ENCODE data around the gene FRAS1.

FRAS1 gene

DNA sequence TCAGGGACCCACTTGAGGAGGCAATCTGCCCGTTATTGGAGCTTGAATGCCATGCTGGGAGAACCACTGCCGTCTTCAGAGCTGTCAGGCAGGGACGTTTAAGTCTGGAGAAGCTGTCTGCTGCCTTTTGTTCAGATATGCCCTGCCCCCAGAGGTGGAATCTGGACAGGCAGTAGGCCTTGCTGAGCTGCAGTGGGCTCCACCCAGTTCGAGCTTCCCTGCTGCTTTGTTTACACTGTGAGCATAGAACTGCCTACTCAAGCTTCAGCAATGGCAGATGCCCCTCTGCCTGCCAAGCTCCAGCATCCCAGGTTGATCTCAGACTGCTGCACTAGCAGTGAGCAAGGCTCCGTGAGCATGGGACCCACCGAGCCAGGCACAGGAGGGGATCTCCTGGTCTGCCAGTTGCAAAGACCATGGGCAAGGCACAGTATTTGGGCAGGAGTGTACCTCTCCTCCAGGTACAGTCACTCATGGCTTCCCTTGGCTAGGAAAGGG, 68.8 kb downstream of the FRAS1 start:
- peak; percentile 64 for DNase-seq

DNA sequence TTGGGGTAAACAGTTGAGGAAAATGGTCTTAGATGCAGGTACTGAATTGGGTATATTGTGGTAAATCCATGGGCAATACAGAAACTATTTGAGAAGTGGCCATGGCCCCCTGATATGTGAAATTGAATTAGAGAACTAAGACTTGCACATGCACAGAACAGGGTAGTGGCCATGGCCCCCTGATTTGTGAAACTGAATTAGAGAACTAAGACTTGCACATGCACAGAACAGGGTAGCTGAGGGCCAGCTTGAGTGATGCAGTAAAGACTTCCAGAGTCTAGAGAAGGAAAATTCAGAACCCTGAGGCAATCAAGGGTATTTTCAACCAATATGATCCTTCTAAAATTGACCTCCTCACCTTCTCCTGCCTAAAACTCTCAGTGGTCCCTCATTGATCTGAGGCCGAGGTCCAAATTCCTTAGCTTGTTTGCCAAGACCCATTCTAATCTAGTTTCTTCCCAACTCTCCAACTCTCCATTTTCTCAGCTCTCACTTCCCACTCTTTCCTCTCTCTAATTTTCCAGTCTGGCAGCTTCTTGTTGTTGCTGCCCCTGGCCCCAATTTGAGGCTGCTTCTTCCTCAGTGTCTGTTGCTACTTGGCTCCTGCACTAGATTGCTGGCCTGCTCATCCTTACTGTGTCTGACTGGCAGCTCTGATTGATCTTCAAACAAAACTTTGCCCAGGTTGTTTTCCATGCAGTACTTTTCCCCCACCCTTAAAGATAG, 72.4 kb downstream of the FRAS1 start:
- DNase-seq, result no peak

DNA sequence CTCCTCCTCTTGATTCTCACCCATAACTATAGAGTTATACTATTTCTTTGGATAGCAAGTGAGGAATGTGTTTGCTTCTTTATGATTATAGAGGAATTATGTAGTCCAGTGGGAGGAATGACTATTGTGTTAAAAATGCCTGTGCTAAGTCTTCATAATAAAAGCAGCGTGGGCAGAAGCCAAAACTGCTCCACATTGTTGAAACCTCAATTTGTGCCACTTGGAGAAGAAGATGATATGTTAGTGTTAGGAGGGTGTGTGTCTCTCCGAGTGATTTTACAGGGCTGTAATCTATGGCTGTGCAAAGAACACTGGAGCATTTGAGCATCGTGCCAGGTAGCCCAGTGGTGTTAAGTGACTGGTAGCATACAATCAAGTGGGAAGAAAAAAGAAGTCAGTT, 74.3 kb downstream of the FRAS1 start:
- DNase-seq, result no peak

DNA sequence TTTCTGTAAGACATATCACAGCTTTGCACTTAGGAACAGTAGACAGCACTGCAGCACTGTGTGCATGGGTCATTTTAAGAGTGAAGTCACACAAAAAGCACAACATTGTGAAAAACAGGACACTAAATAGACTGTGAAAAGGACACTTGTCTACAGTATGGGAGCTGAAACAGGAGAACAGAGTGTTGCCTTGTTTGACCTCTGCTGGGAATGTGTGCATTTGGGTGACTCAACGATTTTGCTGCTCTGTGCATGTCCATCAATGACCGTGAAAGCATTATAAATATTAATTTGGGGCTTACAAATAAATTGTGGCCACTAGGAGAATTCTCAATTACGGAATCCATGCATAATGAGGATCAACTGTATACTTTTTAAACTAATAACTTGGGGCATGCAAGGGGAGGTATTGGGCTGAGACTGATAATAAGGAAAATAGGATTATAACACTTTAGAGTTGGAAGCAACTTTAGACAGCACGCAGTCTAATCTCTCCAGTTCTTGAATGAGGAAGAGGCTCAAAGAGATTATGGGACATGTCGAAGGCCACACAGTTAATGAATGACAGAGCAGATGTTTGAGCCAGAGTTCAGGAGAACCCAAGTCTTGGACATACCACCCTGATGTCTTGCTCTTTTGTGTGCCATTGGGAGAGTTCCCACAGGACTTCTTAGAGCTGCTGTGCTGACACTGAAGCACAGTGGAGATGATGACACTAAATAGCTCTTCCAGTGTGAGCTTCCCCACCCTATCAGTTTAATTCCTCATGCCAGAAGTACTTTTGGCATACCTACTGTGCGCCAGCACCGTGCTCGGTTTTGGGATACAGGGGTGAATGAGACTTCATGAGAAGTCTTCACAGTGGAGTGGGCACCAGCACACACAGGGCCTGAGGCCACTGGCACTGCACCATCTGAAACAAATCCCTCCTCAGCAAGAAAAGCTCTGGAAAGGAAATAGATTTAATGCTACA, 79.3 kb downstream of the FRAS1 start:
- DNase-seq, result no peak

DNA sequence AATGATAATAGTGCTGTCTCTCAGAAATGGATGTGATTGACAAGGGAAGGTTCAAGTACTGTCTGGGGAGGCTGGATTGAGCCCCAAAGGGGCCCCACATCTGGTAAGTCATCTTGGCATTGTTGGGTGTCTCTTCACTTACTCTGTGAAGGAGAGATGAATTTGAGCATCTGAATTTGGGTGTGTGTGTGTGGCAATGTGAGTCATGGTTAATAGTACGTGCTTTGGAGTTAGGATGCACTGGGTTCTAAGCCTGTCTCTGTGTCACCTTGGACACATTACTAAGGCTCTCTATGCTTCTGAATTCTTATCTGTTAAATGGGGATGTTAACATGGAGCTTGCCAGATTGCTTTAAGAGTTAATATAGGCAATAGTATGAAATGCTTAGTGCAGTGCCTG, 80.4 kb downstream of the FRAS1 start:
- no peak for DNase-seq

DNA sequence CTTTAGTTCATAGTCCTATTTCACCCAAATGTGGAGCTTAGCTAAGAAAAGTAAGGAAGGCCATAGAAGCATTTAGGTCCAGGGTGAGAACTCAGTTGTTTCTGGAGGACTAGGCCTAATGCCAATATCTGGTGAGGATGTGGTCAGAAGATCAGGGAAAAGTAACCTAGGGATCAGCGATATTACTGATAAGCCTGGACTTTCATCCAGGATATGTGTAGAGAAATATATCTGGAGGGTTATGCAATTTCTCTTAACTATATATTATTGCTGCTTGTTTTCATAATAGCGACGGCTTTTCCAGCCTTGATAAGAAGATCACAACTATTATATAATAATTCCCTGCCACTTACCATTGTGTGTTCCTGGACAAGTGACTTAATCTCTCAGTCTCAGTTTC, 81.1 kb downstream of the FRAS1 start:
- DNase-seq, result no peak

DNA sequence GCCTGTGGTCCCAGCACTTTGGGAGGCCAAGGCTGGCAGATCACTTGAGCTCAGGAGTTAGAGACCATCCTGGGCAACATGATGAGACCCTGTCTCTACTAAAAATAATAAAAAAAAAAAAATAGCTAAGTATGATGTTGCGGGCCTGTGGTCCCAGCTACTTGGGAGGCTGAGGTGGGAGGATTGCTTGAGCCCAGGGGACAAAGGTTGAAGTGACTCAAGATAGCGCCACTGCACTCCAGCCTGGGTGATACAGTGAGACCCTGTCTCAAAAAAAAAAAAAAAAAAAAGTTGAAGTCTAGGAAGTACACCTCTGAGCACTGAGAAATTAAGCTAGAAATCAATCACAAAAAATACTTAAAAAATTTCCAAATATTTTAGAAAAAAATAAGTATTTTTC, 86.5 kb downstream of the FRAS1 start:
- DNase-seq, result no peak

DNA sequence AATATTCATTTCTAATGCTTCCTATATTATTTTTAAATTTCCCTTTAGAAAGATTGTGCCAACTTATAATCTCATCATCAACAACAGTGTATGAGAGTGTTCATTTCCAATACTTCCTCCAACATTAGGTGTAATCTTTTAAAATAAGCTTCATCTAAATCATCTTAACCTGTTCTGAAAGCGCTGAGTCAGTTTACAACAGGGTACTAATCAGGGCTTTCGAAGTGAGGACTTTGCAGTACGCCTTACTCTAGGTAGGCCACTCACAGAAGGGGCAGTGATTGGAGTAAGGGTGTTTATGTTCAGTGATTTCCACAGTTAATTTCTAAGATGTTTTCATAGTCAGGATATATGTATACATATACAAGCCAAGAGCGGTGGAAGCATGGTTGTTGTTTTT, 87.9 kb downstream of the FRAS1 start:
- DNase-seq, result no peak

DNA sequence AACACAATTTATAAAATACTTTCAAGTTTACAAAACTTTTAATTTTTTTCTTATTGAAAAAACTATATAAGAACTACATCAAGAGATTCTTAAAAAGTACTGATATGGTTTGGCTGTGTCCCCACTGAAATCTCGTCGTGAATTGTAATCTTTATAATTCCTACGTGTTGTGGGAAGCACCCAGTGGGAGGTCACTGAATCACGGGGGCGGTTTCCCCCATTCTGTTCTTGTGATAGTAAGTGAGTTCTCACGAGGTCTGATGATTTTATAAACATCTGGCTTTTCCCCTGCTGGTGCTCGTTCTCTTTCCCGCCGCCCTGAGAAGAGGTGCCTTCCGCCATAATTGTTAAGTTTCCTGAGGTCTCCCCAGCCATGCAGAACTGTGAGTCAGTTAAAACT, 88.5 kb downstream of the FRAS1 start:
- DNase-seq, result no peak

DNA sequence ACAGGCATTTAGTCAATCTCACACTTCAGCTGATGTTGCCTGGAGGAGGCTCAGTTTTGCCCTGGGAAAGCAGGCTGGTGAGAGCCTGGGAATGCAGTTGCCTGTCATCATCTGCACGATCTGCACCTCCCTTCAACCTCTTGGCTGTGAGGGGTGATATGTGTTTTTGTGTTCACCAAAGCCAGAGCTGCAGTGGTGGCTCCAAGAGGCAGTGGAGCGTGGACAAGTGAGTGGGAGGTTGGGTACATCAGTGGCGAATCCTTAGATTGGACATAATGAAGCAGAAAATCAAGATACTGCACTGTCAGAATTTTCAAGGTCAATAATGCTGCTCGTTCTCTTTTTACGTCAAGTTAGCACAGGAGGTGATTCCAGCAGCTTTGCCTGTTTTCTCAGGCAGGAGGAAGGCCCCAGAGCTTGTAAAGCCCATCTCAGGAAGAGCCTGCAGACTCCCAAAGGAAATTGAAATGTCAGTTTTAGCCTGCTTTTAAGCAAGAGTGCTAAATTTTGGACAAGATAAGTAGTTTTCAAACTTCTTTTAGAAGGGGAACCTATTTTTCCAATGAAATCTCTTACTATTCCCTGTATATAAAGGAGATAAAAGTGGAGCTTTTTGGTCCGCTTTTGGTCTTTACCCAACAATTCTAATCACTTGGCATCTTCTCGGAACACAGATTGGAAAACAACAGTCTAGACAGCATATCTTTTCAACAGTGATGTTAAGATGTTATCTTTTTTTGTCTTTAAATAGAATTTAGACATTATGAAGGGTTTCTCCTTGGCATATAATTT, 92.8 kb downstream of the FRAS1 start:
- no peak for DNase-seq

DNA sequence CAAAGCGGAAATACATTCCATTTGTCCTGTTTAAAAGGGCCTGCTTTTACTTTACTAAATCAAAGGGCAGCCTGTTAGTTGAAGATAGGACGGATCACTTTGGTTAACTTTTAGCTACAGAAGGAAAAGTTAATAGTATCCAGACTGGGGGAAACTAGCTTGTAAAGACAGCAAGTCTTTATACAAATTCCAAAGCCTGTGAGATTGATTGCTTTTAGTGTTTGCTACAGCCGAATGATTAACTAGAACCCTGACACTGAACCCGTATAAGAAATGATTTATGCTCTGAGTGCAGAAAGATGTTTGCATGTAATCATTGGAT, 93.4 kb downstream of the FRAS1 start:
- DNase-seq, result no peak

DNA sequence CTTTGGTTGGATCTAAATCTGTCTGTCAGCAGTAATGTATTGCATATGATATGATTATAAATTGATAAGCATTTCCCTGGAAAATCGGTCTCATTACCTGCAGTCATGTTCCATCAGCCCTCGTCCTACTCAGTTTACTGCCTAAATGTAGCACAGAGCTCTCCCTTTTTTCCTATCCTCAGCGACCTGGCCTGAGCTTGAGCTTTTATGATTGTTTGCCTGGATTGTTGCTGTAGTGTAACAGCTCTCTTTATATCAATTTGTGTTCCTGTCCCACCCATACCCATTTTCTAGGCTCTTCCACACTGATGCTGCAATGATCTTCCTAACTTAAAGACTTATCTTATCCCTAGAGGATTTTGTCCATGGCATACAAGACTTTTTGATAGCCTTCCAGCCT, 95.7 kb downstream of the FRAS1 start:
- no peak for DNase-seq

DNA sequence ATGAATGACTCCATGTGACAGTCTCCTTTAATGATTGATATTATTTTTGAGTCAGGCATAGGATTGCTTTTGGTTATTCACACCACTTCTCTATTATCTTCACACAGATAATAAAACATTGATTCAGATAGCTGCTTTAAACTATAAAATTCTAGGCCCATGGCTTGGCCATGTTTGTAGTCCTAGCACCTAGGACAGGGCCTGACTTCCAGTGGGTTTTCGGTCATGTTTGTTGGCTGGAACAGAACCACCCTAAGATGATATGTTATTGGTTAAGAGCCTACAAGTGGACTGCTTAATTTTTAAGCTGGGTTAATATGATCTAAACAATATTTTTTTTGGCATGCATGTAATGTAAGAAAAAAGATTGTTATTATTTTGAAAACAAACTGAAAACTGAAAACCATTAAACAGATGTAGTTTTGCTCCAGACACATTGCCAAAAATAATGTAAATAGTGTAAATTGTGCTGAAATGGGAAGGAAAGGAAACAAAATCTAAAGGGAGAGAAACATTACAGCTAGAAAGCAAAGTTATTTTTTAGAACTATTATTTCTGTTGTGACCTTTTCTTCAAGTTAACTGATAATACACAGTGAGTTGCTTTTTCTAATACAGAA, 98.0 kb downstream of the FRAS1 start:
- DNase-seq, result no peak

DNA sequence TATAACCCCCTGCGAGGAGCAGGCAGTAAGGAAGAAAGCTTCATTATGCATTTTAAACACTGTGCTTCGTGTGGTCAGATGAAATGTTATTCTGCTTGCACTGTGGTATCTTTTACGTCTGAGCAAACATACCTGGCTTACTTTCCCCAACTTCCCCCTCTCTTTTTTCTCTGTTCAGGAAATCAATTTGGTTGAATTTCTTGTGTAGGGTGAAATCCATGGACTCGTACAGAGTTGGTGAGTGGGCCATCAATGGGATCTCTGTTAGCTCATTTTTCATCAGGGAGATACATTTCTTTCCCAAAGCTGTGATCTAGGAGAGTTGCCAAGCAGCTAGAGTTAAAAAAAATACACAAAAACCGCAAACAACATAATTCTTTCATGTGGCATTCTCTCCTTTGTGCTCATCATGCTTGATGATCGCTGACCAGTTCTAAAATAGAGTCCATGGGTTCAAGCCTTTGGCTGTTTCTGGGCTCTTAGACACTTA, 98.5 kb downstream of the FRAS1 start:
- DNase-seq, result peak; percentile 18

DNA sequence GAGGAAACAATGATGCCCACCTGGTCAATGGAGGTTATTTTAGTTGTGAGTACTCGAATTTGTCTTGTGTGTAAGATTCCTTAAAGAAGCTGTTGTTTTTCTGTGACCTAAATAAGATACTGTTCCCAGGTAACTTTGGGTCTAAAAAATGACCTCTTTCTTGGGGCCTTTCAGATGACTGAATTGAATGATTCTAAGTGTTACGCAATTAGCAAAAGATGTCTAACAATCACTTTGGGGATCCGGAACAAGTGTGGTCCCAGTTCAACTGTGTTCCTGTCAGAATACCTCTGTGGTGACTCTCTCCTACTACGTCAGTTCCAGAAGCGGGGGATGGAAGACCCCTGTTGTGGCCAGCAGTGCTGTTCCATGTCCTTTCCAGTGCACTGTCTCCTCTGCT, 99.4 kb downstream of the FRAS1 start:
- no peak for DNase-seq

DNA sequence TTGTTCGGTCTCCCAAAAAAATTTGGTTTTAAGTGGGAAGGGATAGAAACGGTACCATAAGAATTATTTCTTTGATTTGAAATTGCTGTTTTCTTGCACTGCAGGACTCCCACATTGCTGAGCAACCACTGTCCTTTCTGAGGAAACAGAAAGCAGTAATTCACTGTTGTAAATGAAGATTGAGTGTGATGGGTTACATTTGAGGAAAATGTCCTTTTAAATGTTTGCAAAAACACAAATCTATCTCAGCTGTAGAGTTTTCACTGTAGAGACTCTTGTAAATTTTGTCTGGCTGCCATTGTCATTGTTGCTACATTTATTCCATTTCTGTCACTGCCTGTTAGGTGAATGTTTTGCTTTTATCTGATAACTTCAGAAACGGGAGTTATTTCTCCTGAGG, 105.2 kb downstream of the FRAS1 start:
- no peak for DNase-seq

DNA sequence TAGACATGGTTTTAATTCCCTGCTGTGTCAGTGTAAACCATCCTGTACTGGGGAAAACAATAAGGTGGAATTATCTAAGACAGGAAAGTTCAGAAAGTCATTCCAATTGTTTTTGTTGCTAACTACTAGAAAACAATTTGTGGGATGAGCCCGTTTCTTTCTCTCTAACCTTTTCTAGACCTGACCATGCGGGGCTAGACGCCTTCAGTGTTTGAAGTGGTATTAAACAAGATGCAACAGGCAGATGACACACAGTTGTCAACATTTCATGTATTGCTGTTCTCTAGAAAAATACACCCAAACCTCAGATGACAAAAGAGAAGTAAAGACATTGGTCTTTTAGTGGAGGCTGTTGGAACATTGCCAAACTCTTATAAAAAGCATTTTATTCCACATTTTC, 105.7 kb downstream of the FRAS1 start:
- no peak for DNase-seq

DNA sequence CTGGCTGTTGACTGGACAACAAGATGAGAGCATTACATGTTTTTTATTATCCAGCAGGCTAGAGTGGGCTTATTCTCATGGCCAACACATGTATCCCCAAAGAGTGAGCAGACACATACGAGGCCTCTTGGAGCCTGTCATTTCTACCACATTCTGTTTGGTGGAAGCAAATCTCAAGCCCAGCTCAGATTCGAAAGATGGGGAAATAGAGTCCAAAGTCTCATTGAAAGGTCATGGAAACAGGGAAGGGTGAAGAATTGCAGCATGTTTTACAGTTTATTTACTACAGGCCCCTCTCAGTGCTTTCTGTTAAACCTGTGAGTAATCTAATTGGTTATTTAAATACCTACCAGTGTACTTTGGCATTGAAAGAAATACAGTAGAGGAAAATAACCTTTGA, 108.6 kb downstream of the FRAS1 start:
- DNase-seq, result no peak

DNA sequence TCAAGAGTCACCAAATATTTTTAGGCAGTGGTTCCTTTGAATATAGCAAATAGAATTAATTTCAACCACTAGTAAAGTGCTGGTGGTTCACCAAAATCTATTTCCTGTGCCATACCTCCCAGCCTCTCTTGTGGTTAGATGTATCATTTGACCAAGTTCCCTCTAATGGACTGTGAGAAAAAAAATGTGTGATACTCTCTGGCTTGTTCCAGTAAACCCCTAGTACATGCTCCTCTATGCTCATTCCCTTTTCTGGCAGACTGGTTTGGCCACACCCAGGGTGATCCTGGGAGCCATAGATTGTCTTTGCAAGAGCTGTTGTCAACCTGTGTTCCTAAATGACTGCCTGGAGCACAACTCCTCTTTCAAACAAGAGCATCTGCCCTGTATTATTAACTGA, 109.5 kb downstream of the FRAS1 start:
- DNase-seq, result no peak

DNA sequence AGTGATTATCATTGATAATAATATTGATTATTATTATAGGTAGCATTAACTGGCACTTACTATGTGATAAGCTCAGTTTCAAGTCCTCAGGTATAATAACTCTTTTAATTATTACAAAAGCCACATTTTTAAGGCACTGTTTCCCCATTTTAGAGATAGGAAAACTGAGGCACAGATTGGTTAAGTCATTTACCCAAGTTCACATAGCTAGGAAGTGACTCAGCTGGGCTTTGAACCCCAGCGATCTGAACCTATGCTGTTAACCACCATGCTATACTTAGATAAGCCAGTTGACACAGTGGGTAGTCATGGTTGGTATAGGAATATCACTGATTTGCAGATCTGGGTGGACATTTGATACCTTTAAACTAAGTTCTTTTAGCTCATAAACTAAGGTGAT, 110.4 kb downstream of the FRAS1 start:
- no peak for DNase-seq

DNA sequence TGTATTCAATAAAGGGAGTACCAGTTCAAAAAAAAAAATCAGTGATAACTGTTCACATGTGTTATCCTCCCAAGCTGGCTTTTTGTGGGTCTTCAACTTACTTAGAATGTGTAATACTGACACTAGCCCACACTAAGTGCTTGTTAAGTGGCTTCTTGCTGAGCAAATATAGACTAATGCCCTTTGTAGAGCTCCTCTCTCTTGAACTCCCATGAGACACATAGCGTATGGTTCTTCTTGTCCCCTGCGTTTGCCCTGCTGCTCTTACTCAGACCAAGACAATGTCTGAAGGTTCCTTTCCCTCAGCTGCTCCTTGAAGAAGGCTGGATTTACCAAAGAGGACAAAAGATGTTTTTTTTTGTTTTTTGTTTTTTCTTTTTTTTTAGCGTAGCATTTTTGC, 110.9 kb downstream of the FRAS1 start:
- DNase-seq, result no peak

DNA sequence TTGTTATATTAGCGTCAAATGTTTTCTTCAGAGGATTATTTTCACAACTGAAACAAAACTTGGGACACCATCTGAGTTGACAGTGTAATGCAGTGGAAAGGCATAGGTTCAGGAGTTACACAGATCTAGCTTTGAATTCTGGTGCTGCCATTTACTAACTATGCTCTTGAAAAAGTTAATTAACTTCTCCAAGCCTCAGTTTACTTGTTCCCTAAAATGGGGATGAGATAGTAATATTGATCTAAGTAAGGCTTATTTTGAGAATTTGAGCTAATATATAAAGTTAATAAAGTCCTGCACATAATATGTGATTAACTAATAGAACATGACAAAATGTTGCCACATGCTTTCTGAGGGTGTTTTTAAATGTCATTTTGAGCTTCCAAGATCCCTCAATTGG, 112.6 kb downstream of the FRAS1 start:
- DNase-seq, result no peak

DNA sequence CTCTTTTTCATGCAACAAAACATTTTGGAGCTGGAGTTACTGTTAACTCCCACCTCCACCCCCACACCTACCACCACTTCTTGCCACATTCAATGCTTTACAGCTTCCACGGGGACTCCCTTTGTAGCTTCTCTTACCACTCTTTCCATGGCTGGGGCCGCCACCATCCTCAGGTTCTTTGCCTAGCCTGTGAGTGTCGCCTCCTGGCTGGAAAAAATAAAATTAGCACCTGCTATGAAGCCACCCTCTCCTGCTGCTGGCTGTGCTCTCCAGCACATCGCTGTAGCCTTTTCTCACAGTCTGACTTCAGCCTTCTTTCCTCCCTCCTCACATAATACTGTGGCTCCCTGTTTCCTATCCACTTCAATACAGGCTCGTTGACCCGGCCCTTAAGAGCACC, 114.4 kb downstream of the FRAS1 start:
- no peak for DNase-seq

All from NCI-H146 (cell line).